IMR-90 (cell line): ENCODE results near the gene JMJD8. TPM values are rescaled to one million over a fixed set of nuclear protein-coding genes. Genes with fewer than 3 reads are reported as not detected.

Source experiments
- ATAC-seq: fragments of 200-7000 bp; cut with Tn5 transposase; 2 replicates; pipeline ENCODE4 v1.9.1; 2020; ENCODE audit warnings: low read depth, mild to moderate bottlenecking, moderate library complexity
- BruUV-seq: library from RNA; stranded (reverse); fragments of 400-500 nt; replicated peaks from 2 replicates; lab custom pipeline; 2021; lab: Mats Ljungman, UMichigan
- CTCF ChIA-PET: fragments of 300-600 bp; formaldehyde crosslinking; extraction: SDS; loops from one replicate; lab custom pipeline; 2021; ENCODE audit warnings: antibody characterized with exemption; lab: Yijun Ruan, JAX
- POLR2A ChIA-PET: fragments of 300-600 bp; sonication (Branson Sonifier 250); formaldehyde crosslinking; loops from one replicate; lab custom pipeline; 2022; ENCODE audit warnings: antibody characterized with exemption; ENCODE audit not compliant: unreplicated experiment; lab: Charles Lee
- DNase-seq: peaks from one replicate; pipeline ENCODE4 v3.0.0; 2013
- H2AFZ ChIP-seq: replicated peaks from 2 replicates; pipeline ENCODE3; 2013; ENCODE audit warnings: low read length, mild to moderate bottlenecking; ENCODE audit not compliant: poor library complexity
- H2AK5ac ChIP-seq: 2 replicates; pipeline ENCODE4 v1.6.1; 2013; ENCODE audit warnings: low read depth, low read length, inconsistent platforms
- H2AK9ac ChIP-seq: replicated peaks from 2 replicates; pipeline ENCODE3; 2013; ENCODE audit warnings: mild to moderate bottlenecking, low read depth, low read length, moderate library complexity; ENCODE audit not compliant: poor library complexity
- H2BK120ac ChIP-seq: 2 replicates; pipeline ENCODE4 v1.6.1; 2013; ENCODE audit warnings: low read depth, low read length, inconsistent platforms
- H2BK15ac ChIP-seq: 3 replicates; pipeline ENCODE4 v1.6.1; 2013; ENCODE audit warnings: low read depth, low read length, inconsistent platforms
- H2BK20ac ChIP-seq: 2 replicates; pipeline ENCODE4 v1.6.1; 2013; ENCODE audit warnings: low read depth, mild to moderate bottlenecking, inconsistent platforms, low read length, moderate library complexity
- H2BK5ac ChIP-seq: 2 replicates; pipeline ENCODE4 v1.6.1; 2013; ENCODE audit warnings: mild to moderate bottlenecking, low read depth, low read length, inconsistent platforms; ENCODE audit not compliant: poor library complexity, severe bottlenecking
- H3K14ac ChIP-seq: replicated peaks from 2 replicates; pipeline ENCODE4 v1.6.1; 2013; ENCODE audit warnings: low read depth, low read length, inconsistent platforms
- H3K18ac ChIP-seq: 2 replicates; pipeline ENCODE4 v1.6.1; 2013; ENCODE audit warnings: low read depth, low read length, control low read depth
- H3K23ac ChIP-seq: 2 replicates; pipeline ENCODE4 v1.6.1; 2013; ENCODE audit warnings: low read depth, low read length, inconsistent platforms
- H3K27ac ChIP-seq: 2 replicates; pipeline ENCODE4 v1.5.1; 2013; ENCODE audit warnings: mild to moderate bottlenecking, control low read depth, low read length; ENCODE audit not compliant: insufficient read depth
- H3K27me3 ChIP-seq: 2 replicates; pipeline ENCODE4 v1.6.1; 2013; ENCODE audit warnings: low read length; ENCODE audit not compliant: control insufficient read depth, insufficient read depth
- H3K36me3 ChIP-seq: 2 replicates; pipeline ENCODE4 v1.6.1; 2013; ENCODE audit warnings: low read length, mixed read lengths; ENCODE audit not compliant: control insufficient read depth, insufficient read depth
- H3K4ac ChIP-seq: 2 replicates; pipeline ENCODE4 v1.6.1; 2013; ENCODE audit warnings: low read depth, low read length, inconsistent platforms
- H3K4me1 ChIP-seq: 2 replicates; pipeline ENCODE4 v1.6.1; 2013; ENCODE audit warnings: low read length, mixed read lengths; ENCODE audit not compliant: control insufficient read depth, insufficient read depth
- H3K4me2 ChIP-seq: 2 replicates; pipeline ENCODE4 v1.6.1; 2013; ENCODE audit warnings: low read depth, mild to moderate bottlenecking, control low read depth, low read length, moderate library complexity
- H3K4me3 ChIP-seq: 2 replicates; pipeline ENCODE4 v1.5.1; 2013; ENCODE audit warnings: low read depth, mild to moderate bottlenecking, control low read depth, low read length, moderate library complexity; ENCODE audit not compliant: insufficient read depth
- H3K56ac ChIP-seq: 2 replicates; pipeline ENCODE4 v1.6.1; 2013; ENCODE audit warnings: low read length, inconsistent platforms; ENCODE audit not compliant: insufficient read depth; ENCODE audit errors: extremely low read depth
- H3K79me1 ChIP-seq, 2 experiments: 2 replicates each; pipeline ENCODE4 v1.6.1; 2013; ENCODE audit warnings: low read length in 2 of 2, inconsistent platforms in 1 of 2, low read depth in 1 of 2
- H3K9ac ChIP-seq: 2 replicates; pipeline ENCODE4 v1.6.1; 2013; ENCODE audit warnings: low read depth, low read length, control low read depth
- H3K9me1 ChIP-seq: 2 replicates; pipeline ENCODE4 v1.6.1; 2013; ENCODE audit warnings: low read length, inconsistent platforms; ENCODE audit not compliant: insufficient read depth
- H3K9me3 ChIP-seq: 2 replicates; pipeline ENCODE4 v1.6.1; 2013; ENCODE audit warnings: low read length; ENCODE audit not compliant: control insufficient read depth, insufficient read depth
- H4K20me1 ChIP-seq: 2 replicates; pipeline ENCODE4 v1.6.1; 2013; ENCODE audit warnings: low read length, inconsistent platforms; ENCODE audit not compliant: insufficient read depth
- H4K5ac ChIP-seq: 2 replicates; pipeline ENCODE4 v1.6.1; 2013; ENCODE audit warnings: mild to moderate bottlenecking, low read depth, low read length, control low read depth
- H4K8ac ChIP-seq, 2 experiments: 2 replicates each; pipeline ENCODE4 v1.6.1; 2013; ENCODE audit warnings: low read depth in 2 of 2, low read length in 2 of 2, control low read depth in 1 of 2, inconsistent platforms in 1 of 2
- H4K91ac ChIP-seq: 2 replicates; pipeline ENCODE4 v1.6.1; 2013; ENCODE audit warnings: low read depth, low read length, inconsistent platforms; ENCODE audit not compliant: insufficient read depth
- MAZ ChIP-seq: IDR thresholded peaks from 2 replicates; pipeline ENCODE4 v1.6.1; 2012; ENCODE audit warnings: low read depth, mild to moderate bottlenecking, low read length, improper control_type of control experiment, moderate library complexity, borderline replicate concordance
- MXI1 ChIP-seq: IDR thresholded peaks from 2 replicates; pipeline ENCODE4 v1.6.1; 2012; ENCODE audit warnings: low read depth, mild to moderate bottlenecking, low read length, moderate library complexity, borderline replicate concordance
- WGBS, 2 experiments: methylation state at CpG; one replicate each; pipeline versions ENCODE4 v1.1.5 to v1.1.7; 2013; ENCODE audit warnings: missing lambda C conversion rate in 2 of 2; ENCODE audit not compliant: insufficient read length in 1 of 2; ENCODE audit errors: extremely low coverage in 2 of 2; 5-methylcytosine and 5-hydroxymethylcytosine counted together
- dilution Hi-C: fragments of 300-500 bp; cut with HindIII; formaldehyde crosslinking; loops from one replicate; pipeline ENCODE4 v1.14.3; 2018; ENCODE audit warnings: low sequenced_read_pairs; ENCODE audit not compliant: unreplicated experiment
- in situ Hi-C: fragments of 300-500 bp; cut with MboI; formaldehyde crosslinking; loops from 3 replicates; pipeline ENCODE4 v1.14.3; 2019; ENCODE audit warnings: low sequenced_read_pairs, inconsistent platforms, mixed read lengths
- intact Hi-C: fragments of 100-400 bp; cut with micrococcal nuclease; formaldehyde crosslinking; loops from 2 replicates; pipeline ENCODE4 v1.10.0; 2022
- polyA plus RNA-seq, 3 experiments: library from polyadenylated mRNA; depleted of rRNA; stranded (reverse); fragments of >200 nt; gene quantifications; 2 replicates each; pipeline ENCODE4 v1.2.3, GENCODE V29; 2012; ENCODE audit warnings: low replicate concordance in 1 of 3
- total RNA-seq: library from RNA; depleted of rRNA; stranded (reverse); fragments of >200 nt; gene quantifications from 2 replicates; pipeline ENCODE4 v1.2.3, GENCODE V29; 2012

Gene JMJD8
- total and polyA plus RNA-seq, 2 of the 4 experiments (the other 2 are of a cell fraction), result 17.7 to 62.5 TPM

GRCh38 chr16:714558-715476 is 30.7 kb upstream of the JMJD8 start, which contains the start of gene METRN:
Gene METRN (plus strand): TSS chr16:715118. CDS start chr16:715290, 172 bp downstream.
- peak within 1 kb of the TSS; percentile 86 for H2AFZ ChIP-seq
- H2BK5ac ChIP-seq, result no peak within 1 kb of the TSS
- peaks cover 14% of the 10 kb centered on the region for H3K4me1 ChIP-seq
- ChIA-PET POLR2A (no interaction called here), CTCF (interaction anchor here (1.6 kb wide), 1 partner anchor 388 kb away, joined by 3 read pairs; no protein-coding TSS in a partner anchor)
- H3K4ac ChIP-seq, result 0 out of 2 replicates have a peak within 1 kb of the TSS, but pooled peaks have one; percentile 52
- no TSS peak for BruUV-seq
- peak within 1 kb of the TSS; percentile 85 for H2AK9ac ChIP-seq
- H3K4me2 ChIP-seq, result peak within 1 kb of the TSS; percentile 90
- no peak within 1 kb of the TSS for H3K14ac ChIP-seq
- no peak within 1 kb of the TSS for H3K56ac ChIP-seq
- H3K79me1 ChIP-seq, result peaks cover 13 to 23% of the 10 kb centered on the region in 2 experiments
- H3K9me3 ChIP-seq, result no peaks in the 10 kb centered on the region
- H3K18ac ChIP-seq, result no peak within 1 kb of the TSS
- H3K4me3 ChIP-seq, result peak within 1 kb of the TSS; percentile 70
- DNase-seq (peak; percentile 78), ATAC-seq (peak; percentile 83)
- H2BK15ac ChIP-seq, result no peak within 1 kb of the TSS
- intact Hi-C loops (loop anchor here (5.0 kb wide), 1 partner anchor 267 kb away; the partner anchor contains the start of gene SOX8), in situ Hi-C loops (loop anchor here (5.0 to 25.0 kb wide), 2 partner anchors 72 to 347 kb away; partner anchors contain the start of genes CHTF18, RPUSD1 and SSTR5), dilution Hi-C loops (no loop called here)
- no peaks in the 10 kb centered on the region for H3K27me3 ChIP-seq
- no peaks in the 10 kb centered on the region for H3K36me3 ChIP-seq
- no peak within 1 kb of the TSS for H4K5ac ChIP-seq
- peak within 1 kb of the TSS; percentile 51; the same call in 1 of the 2 replicates for H3K9ac ChIP-seq
- no peaks in the 10 kb centered on the region for H3K9me1 ChIP-seq
- peak within 1 kb of the TSS; percentile 42; the same call in 1 of the 2 replicates for H2AK5ac ChIP-seq
- H2BK120ac ChIP-seq, result no peak within 1 kb of the TSS
- WGBS, 2 experiments, result 7% methylated on average over 46 of the region's 108 CpGs; no CpG with 5 or more reads in 1 of the 2 experiments
- peaks cover 7% of the 10 kb centered on the region for H4K20me1 ChIP-seq
- TF ChIP-seq MXI1 (no peak), MAZ (peak; percentile 52; the same call in 1 of the 2 replicates)
- H3K27ac ChIP-seq, result no peak within 1 kb of the TSS; the same call in 1 of the 2 replicates
- 0 out of 2 replicates have a peak within 1 kb of the TSS, but pooled peaks have one; percentile 10 for H2BK20ac ChIP-seq
- H3K23ac ChIP-seq, result peak within 1 kb of the TSS; percentile 31; the same call in 1 of the 2 replicates
- H4K91ac ChIP-seq, result no peak within 1 kb of the TSS
- peak within 1 kb of the TSS in 1 of 2 experiments; percentile 77; a peak in 1 of 4 replicates for H4K8ac ChIP-seq
